HG02759 (cell line): ENCODE data around the gene CCNL1.
"Not testable (repeated sequence)": the region's sequence is repeated elsewhere in the genome, so short reads cannot be mapped to it uniquely, and the experiment has no call there.

Experiments
- ATAC-seq: cut with Tn5 transposase; IDR thresholded peaks from one replicate; pipeline ENCODE4 v1.9.1; 2021; ENCODE audit warnings: mild to moderate bottlenecking, moderate library complexity; ENCODE audit not compliant: unreplicated experiment

The CCNL1 gene

GRCh38 chr3:157172746-157173145 is 12.8 kb upstream of the CCNL1 start:
- no peak for ATAC-seq

- no peak for ATAC-seq
Measured at GRCh38 chr3:157170861-157171260, 10.9 kb upstream of the CCNL1 start.

DNA sequence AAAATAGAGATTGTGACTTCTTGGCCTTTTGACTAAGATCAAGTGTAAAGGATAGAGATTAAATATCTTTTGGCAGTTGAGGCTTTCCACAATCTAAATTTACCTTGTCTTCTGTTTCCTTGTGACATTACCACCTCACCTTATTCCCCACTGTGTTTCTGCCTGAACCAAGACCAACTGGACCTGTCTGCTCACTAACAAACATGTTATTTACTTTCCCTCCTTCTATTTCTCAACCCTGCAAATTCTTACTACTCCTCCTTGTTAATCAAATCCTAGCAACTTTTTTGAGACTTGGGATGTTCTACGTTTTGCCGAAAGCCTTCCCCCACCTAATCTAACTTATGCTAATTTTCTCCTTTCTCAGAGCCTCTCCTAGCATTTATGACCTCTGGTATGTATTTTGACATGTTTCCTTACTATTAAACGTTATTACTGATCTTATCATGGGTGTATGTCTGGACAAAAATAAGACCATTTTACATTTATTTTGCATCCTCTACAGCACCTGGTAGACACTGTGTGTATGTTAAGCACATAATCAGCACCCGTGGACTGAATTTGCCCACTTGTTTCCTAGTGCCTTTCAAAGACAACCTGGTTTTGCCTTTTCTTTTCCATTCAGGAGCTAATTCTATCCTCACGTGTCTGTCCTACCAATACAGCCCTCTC is 7.6 kb upstream of the CCNL1 start:
- no peak for ATAC-seq

- peak; percentile 87 for ATAC-seq
Measured at GRCh38 chr3:157166561-157166960, 6.6 kb upstream of the CCNL1 start.

DNA sequence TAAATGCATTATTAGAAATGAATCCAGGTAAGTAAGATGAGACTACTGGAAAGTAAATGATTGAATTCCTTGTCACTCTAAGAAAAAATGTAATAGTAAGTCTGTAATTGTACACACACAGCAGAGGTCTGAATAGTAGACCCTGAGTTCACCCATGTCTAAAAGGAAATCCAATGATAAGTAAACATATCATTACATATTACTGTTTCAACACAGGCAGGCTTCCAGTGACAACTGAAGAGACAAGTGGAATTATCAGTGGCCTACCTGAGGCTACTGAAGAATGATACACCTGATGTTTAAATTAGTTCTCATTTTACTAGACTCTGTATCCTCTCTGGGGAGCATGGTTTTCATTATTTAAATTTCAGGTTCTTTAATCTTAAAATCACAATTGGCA is 6.2 kb upstream of the CCNL1 start:
- ATAC-seq: peak; percentile 7

GRCh38 chr3:157163217-157163953 is 3.4 kb upstream of the CCNL1 start:
- no peak for ATAC-seq

- not testable (repeated sequence) for ATAC-seq
Measured at GRCh38 chr3:157162620-157163019, 2.7 kb upstream of the CCNL1 start.

GRCh38 chr3:157160658-157161424 is 894 bp upstream of the CCNL1 start:
- peak; percentile 45 for ATAC-seq

- peak; percentile 51 for ATAC-seq
Measured at GRCh38 chr3:157159037-157159761, 748 bp downstream of the CCNL1 start.

DNA sequence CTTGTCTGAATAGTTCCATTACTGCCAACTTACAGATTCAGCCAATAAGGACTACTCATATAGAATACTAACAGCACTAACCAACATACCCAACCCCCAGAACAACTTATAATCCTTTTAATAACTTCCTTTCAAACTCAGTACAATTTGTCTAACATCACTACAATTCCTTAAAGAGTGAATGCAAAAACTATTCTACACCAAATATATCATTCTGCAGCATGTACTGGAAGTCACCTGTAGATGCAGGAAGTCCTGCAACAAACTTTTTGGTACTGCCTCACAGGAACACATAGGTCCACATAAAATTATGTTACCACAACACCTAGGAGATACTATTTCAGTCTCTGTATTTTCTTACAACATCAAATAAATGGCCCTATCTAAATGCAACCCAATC is 2.1 kb downstream of the CCNL1 start:
- no peak for ATAC-seq

DNA sequence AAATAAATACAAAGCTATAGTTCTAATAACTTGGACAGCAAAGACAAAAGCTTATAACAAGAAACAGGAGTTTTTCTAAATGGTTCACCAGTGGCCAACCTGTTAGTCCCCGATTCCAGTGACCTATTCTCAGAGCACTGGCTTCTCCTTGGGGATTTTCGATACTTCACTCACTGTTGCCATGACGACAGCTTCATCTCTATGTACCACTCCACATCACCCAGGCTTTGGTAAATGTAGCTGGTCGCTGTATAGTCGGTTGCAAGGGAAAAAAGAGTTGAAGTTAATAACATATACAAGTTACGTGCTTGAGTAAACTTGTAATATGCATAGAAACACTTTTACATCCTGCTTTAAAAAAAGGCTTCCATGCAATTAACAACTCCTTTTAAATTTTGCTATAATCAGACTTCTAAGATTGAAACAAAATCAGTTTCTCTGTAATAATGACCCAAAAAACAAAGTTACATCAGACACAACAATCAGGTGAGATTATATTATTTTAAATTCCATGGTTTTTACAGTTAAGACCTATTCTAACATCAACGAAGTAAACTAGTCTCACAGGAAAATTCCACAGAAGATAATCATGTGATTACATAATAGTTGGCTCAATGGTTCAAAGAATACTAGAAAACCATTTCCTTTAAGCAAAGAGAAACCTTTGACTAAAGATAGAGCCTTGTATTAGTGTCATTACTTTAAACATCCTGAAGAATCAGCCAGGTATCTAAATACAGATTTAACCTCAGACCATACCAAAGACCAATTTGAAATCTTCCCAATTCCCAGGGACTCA is 2.9 kb downstream of the CCNL1 start:
- ATAC-seq: no peak

GRCh38 chr3:157155591-157155990 is 4.4 kb downstream of the CCNL1 start:
- no peak for ATAC-seq

DNA sequence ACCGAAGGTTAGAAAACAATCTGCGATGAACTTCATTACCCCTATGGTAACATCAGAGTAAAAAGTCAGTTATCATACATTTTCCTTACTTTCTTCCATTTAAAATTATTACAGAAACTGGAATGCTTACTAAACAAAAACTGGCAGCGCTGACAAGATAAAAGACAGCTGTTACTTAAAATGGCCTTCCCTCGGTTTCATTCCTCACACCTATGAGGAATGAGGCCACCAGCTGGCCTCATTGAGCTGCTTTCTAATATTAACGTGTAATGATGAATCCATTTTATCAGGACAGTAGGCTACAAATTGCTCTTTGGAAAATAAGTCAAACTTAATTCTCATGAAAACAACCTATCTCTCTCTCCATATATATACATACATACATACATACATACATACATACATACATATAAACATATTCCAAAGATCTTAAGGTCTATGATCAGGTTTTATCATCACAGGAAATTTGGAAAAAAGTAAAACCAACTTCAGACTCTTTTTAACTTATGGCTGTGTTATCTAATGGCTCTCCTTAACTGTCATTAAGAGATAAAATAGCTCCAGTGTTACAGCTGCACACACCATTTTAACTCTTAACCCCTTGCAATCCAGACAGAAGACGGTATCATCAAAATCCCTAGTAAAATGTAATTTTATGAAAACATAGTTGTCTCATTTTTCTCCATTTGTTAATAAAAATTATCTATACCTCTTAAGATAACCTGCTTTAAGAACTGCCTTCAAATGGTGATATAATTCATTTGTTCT is 5.2 kb downstream of the CCNL1 start:
- ATAC-seq: no peak

GRCh38 chr3:157152930-157153329 is 7.0 kb downstream of the CCNL1 start:
- no peak for ATAC-seq

DNA sequence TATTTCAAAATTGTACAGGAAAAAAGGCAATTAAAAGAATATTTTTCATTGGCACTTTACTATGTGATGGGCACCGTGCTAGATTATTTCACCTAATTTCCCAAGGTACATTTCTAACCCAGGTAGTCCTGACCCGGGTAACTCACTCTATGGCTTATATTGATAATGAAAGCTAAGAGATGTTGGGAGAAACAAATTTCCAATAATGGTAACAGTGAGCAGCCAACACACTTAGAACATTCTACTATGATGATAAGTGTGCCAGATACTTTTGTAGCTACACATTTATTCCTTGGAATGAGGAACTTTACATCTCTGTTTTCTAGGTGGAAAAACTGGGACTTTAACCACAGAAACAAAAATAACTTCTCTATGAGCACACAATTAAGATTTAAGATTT is 7.5 kb downstream of the CCNL1 start:
- ATAC-seq: no peak

- no peak for ATAC-seq
Measured at GRCh38 chr3:157151627-157152026, 8.3 kb downstream of the CCNL1 start.

- ATAC-seq: no peak
Measured at GRCh38 chr3:157151151-157151550, 8.8 kb downstream of the CCNL1 start.

- no peak for ATAC-seq
Measured at GRCh38 chr3:157149136-157149696, 10.7 kb downstream of the CCNL1 start.

GRCh38 chr3:157148196-157148889 is 11.6 kb downstream of the CCNL1 start:
- peak; percentile 62 for ATAC-seq
